Regular cardiac myocyte (primary cell): ENCODE measurements around the gene ADD3. TPM values are rescaled to one million over a fixed set of nuclear protein-coding genes. Genes with fewer than 3 reads are reported as not detected.

Experiments
- total RNA-seq: library from RNA; depleted of rRNA; stranded (reverse); fragments of >200 nt; gene quantifications from 2 replicates; pipeline ENCODE4 v1.2.3, GENCODE V29; 2014

Gene ADD3
- total RNA-seq = 443 and 557 TPM in 2 replicates

GRCh38 chr10:110007701-110008517, at the start of gene ADD3:
Gene ADD3 (plus strand): TSS chr10:110007984. CDS start chr10:110100654, 92,670 bp downstream.

Other genes starting within 250 kb of the ADD3 start
- 124 and 135 TPM in 2 replicates for gene XPNPEP1, start 84.5 kb upstream of the ADD3 start, total RNA-seq
- 13.6 and 54.4 TPM in 2 replicates for gene MXI1, start 199.6 kb downstream of the ADD3 start, total RNA-seq